HG02852 (cell line): Measurements from ENCODE around the gene UFD1.

Experiments
- ATAC-seq: cut with Tn5 transposase; IDR thresholded peaks from one replicate; pipeline ENCODE4 v1.9.1; 2021; ENCODE audit warnings: mild to moderate bottlenecking, moderate library complexity; ENCODE audit not compliant: unreplicated experiment

UFD1 gene

GRCh38 chr22:19497245-19497644 lies 18.3 kb upstream of the UFD1 start:
- ATAC-seq: no peak

- ATAC-seq: no peak
Observed at GRCh38 chr22:19496324-19496630, 17.3 kb upstream of the UFD1 start.

GRCh38 chr22:19495562-19496323 lies 16.8 kb upstream of the UFD1 start:
- ATAC-seq: no peak

GRCh38 chr22:19494676-19495173 lies 15.7 kb upstream of the UFD1 start:
- ATAC-seq: no peak

- ATAC-seq: no peak
Observed at GRCh38 chr22:19494001-19494560, 15.1 kb upstream of the UFD1 start.

- no peak for ATAC-seq
Observed at GRCh38 chr22:19492504-19493174, 13.6 kb upstream of the UFD1 start.

GRCh38 chr22:19490628-19491230 lies 11.7 kb upstream of the UFD1 start:
- no peak for ATAC-seq

GRCh38 chr22:19488884-19489843 lies 10.2 kb upstream of the UFD1 start:
- no peak for ATAC-seq

- no peak for ATAC-seq
Observed at GRCh38 chr22:19488285-19488684, 9.3 kb upstream of the UFD1 start.

- no peak for ATAC-seq
Observed at GRCh38 chr22:19483481-19484244, 4.7 kb upstream of the UFD1 start.

GRCh38 chr22:19482297-19482696 lies 3.3 kb upstream of the UFD1 start:
- ATAC-seq: no peak

- ATAC-seq: no peak
Observed at GRCh38 chr22:19480789-19481188, 1.8 kb upstream of the UFD1 start.

- ATAC-seq: no peak
Observed at GRCh38 chr22:19480173-19480568, 1.2 kb upstream of the UFD1 start.

- ATAC-seq: peak; percentile 76
Observed at GRCh38 chr22:19479355-19480172, 571 bp upstream of the UFD1 start, which contains the start of gene CDC45. Gene CDC45, plus strand, starts transcription at chr22:19479920. Its CDS starts 49 bp downstream, at chr22:19479969.

GRCh38 chr22:19478045-19478900 lies 720 bp downstream of the UFD1 start:
- no peak for ATAC-seq

GRCh38 chr22:19477321-19478044 lies 1.5 kb downstream of the UFD1 start:
- no peak for ATAC-seq

- ATAC-seq: no peak
Observed at GRCh38 chr22:19476023-19476422, 3.0 kb downstream of the UFD1 start.
